Measurements from ENCODE around the gene MAGEA4.

MAGEA4 gene

GRCh38 chrX:151929126-151929525 is 16.4 kb downstream of the MAGEA4 start:
- no peak for DNase-seq

DNA sequence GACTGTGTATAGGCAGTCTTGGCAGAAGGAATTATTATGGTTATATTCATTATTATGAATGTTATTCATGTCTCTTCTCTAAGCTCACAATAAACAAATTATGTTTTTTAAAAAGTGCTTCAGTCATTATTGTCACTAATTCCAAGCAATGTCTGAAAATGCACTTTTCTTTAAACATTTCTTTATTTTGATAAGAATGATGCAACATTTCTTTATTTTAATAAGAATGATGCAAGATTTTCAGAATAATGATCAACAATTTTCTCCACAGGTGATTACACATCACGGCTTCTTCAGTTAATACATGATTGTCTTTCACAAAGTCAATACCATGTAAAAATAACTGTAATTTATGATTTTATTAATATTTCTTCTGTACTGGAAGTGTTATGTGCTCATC is 22.7 kb downstream of the MAGEA4 start:
- no peak for DNase-seq

DNA sequence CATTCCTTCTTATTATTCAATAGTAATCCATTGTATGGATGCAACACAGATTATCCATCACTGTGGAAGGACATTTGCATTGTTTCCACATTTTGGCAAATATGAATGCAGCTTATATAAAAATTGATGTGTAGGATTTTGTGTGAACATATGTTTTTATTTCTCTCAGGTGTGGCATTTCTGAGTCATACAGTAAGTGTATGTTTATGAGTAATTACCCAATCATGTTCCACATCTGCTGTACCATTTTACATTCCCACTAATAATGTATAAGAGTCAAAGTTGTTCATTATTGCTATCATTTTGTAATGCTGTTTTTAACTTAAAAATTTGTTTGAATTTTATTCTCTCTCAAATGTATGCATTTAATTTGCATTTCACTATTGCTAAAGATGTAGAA is 25.5 kb downstream of the MAGEA4 start:
- no peak for DNase-seq

GRCh38 chrX:151954730-151955129 is 42.0 kb downstream of the MAGEA4 start:
- no peak for DNase-seq

DNA sequence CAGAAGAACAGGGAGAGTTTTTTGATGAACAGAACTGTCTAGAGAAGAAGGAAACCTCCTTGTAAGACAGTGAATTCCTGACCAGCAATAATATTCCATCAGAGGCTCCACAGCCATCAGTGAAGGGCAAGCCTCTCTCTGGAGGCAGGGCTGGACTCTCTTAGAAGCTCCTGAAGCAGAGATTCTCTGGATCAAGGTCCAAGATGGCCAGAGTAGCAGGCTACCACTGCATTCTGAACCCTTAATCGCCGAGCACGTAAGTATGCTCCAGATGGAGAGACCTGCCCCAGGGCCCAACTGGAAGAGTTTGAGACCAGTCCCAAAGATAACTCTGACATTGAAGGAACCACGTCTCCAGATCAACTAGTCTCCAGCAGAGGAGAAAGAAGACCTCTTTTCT is 45.4 kb downstream of the MAGEA4 start:
- no peak for DNase-seq

GRCh38 chrX:151962034-151962433 is 49.3 kb downstream of the MAGEA4 start:
- DNase-seq, result no peak

- no peak for DNase-seq
Observed at GRCh38 chrX:151966236-151966635, 53.5 kb downstream of the MAGEA4 start.

DNA sequence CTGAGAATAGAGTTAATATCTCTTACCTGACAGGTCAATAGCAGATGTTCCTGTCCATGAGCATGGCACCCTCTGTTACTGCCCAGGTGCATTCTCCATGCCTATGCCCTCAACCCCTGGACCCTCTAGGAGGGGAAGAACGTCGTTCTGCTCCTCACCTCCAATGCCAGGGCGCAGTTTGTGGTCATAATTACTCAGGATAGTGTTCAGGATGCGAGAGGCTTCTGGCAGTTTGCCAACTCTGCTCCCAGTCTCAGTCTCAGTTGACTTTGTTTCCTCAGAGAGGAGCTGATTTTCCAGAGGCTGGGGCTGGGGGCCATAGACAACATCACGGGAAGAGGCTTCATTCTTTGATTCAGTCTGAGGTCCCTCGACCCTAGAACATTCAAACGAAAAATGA is 57.3 kb downstream of the MAGEA4 start:
- no peak for DNase-seq

DNA sequence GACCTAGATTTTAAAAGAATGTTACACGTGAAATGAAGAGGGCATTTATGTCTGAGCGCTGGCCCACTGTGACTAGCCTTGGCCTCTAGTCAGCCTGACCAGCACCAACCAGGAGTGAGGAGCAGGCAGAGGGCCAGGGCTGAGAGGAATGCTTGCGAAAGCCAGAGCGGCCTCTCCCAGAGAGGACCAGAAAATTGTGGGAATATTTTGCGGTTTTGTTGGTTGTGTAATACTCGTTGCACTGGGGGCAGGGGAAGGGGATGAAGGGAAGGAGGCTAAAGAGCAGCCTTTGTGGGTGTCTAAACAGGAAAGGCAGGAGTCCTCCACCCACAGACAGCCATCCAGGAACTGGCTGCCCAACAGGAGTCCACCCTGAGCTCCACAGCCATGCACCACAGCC is 58.0 kb downstream of the MAGEA4 start:
- no peak for DNase-seq

GRCh38 chrX:151973060-151973661 is 60.5 kb downstream of the MAGEA4 start:
- DNase-seq, result no peak

DNA sequence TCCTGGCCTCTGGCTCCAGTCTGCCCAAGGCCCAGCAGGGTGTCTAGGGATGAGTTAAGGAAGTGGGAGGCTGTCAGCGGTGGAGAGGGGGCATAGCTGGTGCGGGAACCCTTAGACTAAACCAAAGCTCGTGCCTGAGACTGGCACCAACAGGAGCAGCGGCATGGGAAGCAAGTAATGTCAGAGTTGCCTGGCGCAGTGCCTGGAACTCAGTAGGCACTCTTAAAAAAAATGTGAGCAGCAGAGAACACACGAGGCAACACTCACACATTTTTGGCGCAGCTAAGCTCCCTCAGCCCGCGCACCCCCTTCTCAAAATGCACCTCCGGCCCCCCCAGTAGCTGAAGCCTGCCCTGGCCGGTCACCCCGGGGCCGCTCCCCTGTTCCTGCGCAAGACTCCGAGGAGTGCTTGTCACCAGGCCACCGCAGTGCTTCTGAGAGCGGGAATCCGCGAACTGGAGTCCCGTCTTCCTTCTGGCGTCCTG is 61.2 kb downstream of the MAGEA4 start:
- DNase-seq, result no peak

All from GDM1 (cell line).